Stimulated activated CD4-positive, alpha-beta T cell treated with anti-CD3 and anti-CD28 coated beads, Interleukin-4, amount 100 ng/mL, for 4 hours (primary cell): ENCODE measurements around the gene TLE3.
"Not testable (repeated sequence)": the region's sequence is repeated elsewhere in the genome, so short reads cannot be mapped to it uniquely, and the experiment has no call there.

Source experiments
- DNase-seq, 2 experiments: peaks; one replicate each; pipeline ENCODE4 v3.0.0-alpha.2; 2020

The TLE3 gene

DNA sequence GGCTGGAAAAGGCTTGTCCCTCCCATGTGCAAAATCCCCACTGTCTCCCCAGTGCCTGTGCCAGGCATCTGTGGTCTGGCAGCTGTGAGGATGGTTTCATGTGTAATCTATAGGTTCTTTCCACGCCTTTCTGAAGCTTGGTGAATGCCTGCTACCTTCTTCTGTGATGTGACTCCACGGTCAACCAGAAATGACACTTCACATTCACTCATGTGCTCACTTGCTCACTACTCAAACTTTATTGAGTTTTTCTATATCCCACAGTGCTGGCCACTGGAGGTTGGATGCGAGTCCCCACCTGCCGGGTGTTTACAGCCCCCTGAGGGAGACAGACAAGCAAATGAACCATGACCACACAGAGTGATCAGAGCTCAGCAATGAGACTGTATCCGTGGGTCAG, 27.9 kb upstream of the TLE3 start:
- DNase-seq, result no peak

DNA sequence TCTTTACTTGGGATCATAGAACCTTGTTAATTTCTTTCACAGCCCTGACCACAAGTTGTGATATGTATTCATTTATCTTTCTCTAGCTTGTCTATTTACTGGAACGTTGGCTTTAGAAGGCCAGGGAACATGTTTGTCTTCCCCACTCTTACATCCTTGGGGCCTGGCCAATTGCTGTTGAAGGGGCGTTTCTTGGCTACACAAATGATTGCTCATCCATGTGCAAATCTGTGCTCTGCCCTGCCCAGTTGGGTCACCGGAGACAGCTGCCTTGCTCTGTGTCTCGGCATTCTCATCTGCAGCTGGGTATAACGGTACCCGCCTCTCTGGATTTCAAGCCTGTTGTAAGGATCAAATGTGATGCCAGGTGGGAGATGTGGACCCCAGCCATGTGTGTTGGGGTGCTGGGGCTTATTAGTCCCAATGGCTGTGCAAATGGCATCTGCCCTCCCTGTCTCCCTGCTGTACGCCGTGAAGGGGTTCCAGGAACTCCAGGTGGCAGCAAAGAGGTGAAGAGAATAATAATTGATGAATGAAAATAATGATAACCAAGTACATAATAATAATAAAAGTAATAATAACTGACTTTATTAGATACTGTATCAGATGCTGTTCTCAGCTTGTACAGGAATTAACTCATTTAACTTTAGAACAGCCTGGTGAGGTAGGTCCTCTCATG, 24.0 kb upstream of the TLE3 start:
- DNase-seq, result no peak

DNA sequence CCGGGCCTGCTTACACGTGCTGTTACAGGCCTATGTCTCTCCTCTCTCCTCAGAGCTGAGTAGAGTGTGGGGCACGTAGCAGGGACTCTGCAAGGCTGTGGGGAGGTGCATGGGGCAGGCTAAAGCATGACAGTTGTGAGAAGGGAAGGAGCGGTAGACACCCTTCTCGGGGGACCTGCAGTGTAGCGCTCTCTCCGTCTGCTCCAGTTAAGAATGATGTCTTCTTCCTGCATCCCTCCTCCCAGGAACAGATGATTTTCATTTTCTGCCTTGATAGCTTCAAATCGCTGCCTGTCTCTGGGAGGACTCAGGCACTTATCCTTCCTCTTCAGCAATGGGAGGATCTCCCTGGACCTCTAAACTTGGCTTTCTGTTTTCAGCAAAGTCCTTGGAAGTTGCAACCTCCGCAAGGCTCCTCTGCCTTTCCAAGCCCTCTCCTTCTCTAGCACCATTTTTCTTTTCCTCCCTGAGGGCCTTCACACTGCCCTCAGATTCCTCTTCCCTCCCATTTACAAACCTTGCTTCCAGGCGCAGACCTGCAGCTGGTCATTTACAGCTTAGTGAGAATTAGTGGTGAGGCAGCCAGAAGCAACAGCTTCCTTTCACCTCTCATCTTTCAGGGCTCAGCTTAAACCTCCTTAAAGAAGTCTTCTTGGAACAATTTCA, 23.4 kb upstream of the TLE3 start:
- DNase-seq, result no peak

DNA sequence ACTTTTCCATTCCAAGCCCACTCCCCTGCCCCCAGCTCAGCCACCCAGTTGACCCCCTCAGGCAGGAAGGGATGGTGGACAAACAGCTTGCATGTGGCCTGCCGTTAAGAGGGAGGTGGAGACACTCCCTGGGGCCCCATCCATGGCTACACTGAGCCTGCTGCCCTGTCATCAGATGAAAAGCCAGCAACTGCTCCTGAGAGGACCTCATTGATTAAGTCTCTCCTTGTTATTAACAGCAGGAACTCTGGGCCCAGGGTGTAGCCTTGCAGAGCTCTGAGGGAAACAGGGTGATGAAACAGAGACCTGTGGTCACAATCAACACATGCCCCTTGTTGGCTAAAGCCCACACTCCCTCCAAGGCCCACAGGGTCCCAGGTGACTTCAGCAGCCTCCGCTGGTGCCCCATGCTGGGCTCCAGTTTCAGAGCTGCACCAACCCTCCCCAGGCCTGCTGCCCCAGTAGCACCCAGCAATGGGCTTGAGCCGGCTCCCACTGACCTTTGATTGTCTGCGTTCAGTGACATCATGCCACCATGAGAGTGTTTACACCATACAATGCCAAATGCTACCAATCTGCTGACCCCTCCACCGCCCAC, 22.3 kb upstream of the TLE3 start:
- no peak for DNase-seq

GRCh38 chr15:70118599-70118998, 20.9 kb upstream of the TLE3 start:
- no peak for DNase-seq

- DNase-seq, result no peak
Observed at GRCh38 chr15:70116317-70116716, 18.6 kb upstream of the TLE3 start.

DNA sequence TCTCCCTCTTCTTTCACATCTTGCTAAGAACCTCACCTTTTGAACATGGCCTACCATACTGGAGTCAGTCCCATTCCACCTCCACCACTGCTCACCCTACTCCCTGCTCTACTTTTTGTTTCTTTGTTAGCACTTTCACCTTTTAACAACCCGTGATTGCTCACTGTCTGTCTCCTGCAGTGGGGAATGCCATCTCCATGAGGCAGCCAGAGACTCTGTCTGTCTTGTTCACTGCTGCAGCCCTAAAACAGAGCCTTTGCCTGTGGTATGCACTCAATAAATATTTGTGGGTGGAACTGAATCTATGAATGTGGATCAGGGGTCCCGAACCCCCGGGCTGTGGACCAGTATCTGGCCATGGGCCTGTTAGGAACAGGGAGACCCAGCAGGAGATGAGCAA, 16.5 kb upstream of the TLE3 start:
- DNase-seq, result no peak

DNA sequence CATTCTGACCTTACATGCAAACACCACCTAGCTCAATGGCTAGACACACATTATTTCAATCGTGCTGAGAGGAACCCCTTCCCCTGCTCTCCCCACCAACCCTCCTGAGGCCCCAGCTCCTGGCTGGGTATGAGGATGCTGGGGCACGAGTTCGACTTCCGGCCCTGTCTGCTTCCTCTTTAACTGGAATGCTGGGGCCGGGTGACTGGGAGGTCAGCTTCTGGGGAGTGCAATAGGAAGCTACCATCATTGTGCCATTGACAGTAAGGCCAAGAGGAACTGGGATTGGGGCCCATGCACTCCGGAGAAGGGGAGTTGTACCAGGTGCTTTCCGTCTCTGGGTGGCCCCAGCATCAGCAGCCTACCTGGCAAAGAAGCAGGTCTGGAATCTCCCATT, 15.6 kb upstream of the TLE3 start:
- no peak for DNase-seq

DNA sequence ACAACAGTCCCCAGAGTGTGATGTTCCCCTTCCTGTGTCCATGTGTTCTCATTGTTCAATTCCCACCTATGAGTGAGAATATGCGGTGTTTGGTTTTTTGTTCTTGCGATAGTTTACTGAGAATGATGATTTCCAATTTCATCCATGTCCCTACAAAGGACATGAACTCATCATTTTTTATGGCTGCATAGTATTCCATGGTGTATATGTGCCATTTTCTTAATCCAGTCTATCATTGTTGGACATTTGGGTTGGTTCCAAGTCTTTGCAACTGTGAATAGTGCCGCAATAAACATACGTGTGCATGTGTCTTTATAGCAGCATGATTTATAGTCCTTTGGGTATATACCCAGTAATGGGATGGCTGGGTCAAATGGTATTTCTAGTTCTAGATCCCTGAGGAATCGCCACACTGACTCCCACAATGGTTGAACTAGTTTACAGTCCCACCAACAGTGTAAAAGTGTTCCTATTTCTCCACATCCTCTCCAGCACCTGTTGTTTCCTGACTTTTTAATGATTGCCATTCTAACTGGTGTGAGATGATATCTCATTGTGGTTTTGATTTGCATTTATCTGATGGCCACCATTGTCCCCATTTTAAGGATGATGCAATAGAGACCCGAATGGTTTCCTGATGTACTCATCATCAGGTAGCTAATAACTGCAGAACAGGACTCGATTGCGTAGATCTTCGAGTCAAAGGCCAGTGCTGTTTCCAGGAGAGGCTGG, 15.0 kb upstream of the TLE3 start:
- DNase-seq, result not testable (repeated sequence)

GRCh38 chr15:70112074-70112395, 14.3 kb upstream of the TLE3 start:
- no peak for DNase-seq

DNA sequence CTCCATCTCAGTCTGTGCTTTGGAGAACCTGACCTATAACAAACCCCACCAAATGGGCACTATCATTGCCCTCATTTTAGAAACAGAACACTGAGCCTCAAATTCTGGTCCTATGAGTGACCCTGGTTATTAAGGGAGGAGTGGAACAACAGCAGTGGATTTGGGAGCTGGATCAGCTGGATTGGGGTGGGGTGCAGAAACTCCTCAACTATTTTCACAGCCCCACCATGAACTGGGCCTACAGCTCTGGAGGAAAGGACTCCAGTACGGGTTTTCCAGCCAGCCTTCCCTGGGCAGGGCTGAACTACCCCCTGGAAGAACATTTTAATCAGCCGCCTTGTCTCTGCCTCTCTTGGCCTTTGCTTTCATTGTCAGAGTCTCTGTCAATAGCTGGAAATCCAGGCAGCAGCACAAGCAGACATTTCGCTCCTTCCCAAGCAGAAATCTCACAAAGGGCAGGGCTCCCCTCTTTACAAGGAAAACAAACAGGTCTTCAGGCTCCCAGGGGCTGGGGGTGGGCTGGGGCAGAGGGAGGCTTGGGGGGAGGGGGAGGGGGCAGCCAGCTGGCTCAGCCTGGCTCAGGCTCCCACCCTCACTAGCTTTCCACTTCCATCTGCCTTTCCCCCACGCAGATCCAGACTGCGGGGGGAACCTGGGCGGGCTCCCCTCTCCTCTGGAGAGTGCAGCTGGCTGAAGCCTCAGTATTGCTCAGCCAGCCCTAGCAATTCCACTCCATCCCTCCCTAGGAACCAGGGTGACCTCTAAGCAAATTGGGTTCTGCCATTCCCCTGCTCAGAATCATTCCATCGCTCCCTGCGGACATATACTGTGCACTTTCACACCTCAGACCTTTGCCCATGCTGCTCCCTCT, 13.7 kb upstream of the TLE3 start:
- no peak for DNase-seq

DNA sequence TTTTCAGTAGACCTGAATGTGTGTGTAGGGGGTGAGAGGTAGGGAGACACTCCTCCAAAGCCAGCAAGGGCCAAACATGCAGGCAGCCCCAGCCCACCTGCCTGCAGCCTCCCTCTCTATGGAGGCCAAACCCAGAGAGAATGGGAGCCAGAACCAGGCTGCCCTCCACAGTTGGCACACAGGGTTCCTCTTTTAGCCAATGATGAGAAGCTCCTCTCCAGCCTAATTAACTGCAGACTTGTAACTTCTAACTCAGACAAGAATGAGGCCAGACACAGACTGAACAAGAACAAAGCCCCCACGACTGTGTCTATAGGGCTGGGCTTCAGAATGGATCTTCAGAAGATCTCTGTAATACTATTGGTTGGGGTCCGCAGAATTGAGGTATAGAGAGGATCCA, 12.3 kb upstream of the TLE3 start:
- DNase-seq, result no peak

- no peak for DNase-seq
Observed at GRCh38 chr15:70109531-70109930, 11.8 kb upstream of the TLE3 start.

- no peak for DNase-seq
Observed at GRCh38 chr15:70103880-70104626, 6.3 kb upstream of the TLE3 start.

DNA sequence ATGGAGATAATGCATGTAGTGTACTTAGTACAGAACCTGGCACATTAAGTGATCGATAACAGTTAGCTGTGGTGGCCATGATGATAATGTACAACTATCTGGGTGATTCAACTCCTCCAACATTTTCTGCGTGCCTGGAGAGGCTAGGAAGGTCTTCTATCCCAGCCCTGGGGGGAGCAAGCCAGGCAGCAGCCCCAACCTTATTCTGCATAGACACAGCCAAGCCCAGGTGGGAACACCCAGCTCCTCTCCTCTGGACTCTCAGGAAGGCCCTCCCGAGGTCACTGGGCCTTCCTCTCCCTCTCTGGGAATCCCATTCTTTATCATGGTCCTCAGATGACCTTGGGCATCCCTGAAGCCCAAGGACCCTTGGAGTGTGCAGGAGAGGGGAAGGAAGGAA, 5.1 kb upstream of the TLE3 start:
- no peak for DNase-seq

DNA sequence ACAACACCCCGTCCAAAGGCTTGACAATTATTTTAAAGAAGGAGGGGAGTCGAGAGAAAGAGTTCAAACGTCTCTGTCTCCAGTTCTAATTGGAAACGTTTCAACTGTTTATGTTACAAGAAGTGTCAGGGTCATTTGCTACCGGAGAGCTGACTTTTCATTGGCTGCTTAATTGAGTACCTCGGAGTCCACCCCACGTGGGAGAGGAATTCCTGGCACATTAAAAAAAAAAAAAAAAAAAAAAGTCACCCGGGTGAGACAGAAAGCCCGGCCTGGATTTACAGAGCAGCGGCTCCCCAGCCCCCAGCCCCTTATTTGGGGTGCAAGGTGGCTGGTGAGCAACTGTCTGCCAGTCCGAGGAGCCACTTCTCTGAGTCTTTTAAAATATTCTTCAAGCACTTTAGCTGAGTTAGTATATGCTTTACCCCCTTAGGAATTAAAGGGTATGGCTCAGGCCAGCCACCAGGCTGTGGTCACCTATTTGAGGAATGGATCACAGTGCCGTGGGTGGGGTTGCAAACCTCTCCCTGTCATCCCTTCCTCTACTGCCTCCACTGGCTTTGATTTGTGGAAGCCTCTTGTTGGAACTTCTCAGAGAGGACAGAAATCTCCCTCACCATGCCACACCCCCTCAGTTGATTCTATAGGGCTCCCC, 3.9 kb upstream of the TLE3 start:
- DNase-seq, result no peak

GRCh38 chr15:70100474-70101341, 3.0 kb upstream of the TLE3 start:
- peak; percentile 58 to 69 for DNase-seq

GRCh38 chr15:70099967-70100473, 2.3 kb upstream of the TLE3 start:
- no peak for DNase-seq

- DNase-seq, result peak; percentile 100
Observed at GRCh38 chr15:70099167-70099966, 1.6 kb upstream of the TLE3 start.
